Heart right ventricle (tissue), 16 donors: ENCODE data around the gene CDKL4. TPM values are rescaled to one million over a fixed set of nuclear protein-coding genes. Genes with fewer than 3 reads are reported as not detected.
"Not testable (repeated sequence)": the region's sequence is repeated elsewhere in the genome, so short reads cannot be mapped to it uniquely, and the experiment has no call there.

Experiments
- ATAC-seq, 8 donors: fragments of 200-7000 bp; cut with Tn5 transposase; one replicate each; pipeline ENCODE4 v1.9.1; 2020; ENCODE audit warnings: mild to moderate bottlenecking in 8 of 8, moderate library complexity in 8 of 8, moderate number of reproducible peaks in 1 of 8
- DNase-seq, 2 donors: peaks; one replicate each; pipeline ENCODE4 v3.0.0-alpha.2; 2020
- H3K27ac ChIP-seq, 10 donors: fragments of 200-600 bp; sonication (generic) in 2 of 10; one replicate each; pipeline versions ENCODE4 v1.5.0 to v1.8.0; 2020 to 2022; ENCODE audit warnings: mild to moderate bottlenecking in 3 of 10
- H3K27me3 ChIP-seq, 7 donors: fragments of 200-600 bp; one replicate each; pipeline ENCODE4 v1.8.0; 2021 to 2022; ENCODE audit warnings: mild to moderate bottlenecking in 2 of 7
- H3K36me3 ChIP-seq, 9 donors: fragments of 200-600 bp; sonication (generic) in 1 of 9; one replicate each; pipeline versions ENCODE4 v1.5.0 to v1.8.0; 2020 to 2022; ENCODE audit warnings: mild to moderate bottlenecking in 2 of 9
- H3K4me1 ChIP-seq, 9 donors: fragments of 200-600 bp; sonication (generic) in 1 of 9; one replicate each; pipeline versions ENCODE4 v1.5.0 to v1.8.0; 2020 to 2022; ENCODE audit warnings: mild to moderate bottlenecking in 4 of 9
- H3K4me3 ChIP-seq, 10 donors: fragments of 200-600 bp; sonication (generic) in 2 of 10; one replicate each; pipeline versions ENCODE4 v1.5.0 to v1.8.0; 2020 to 2022; ENCODE audit warnings: mild to moderate bottlenecking in 7 of 10, moderate library complexity in 2 of 10
- H3K9me3 ChIP-seq, 11 donors: fragments of 200-600 bp in 10 of 11; sonication (generic) in 2 of 11; one replicate each; pipeline versions ENCODE4 v1.5.0 to v1.8.0; 2013 to 2022; ENCODE audit warnings: mild to moderate bottlenecking in 2 of 11, control low read depth in 1 of 11, moderate library complexity in 1 of 11
- CTCF ChIP-seq, 9 donors: fragments of 200-600 bp; sonication (generic) in 2 of 9; IDR thresholded peaks; one replicate each; pipeline versions ENCODE4 v1.5.0 to v1.8.0; 2021 to 2022; ENCODE audit warnings: antibody characterized with exemption in 9 of 9, mild to moderate bottlenecking in 5 of 9, moderate library complexity in 1 of 9
- WGBS, 2 donors: extraction: QIAGEN DNeasy Blood & Tissue Kit; methylation state at CpG; one replicate each; pipeline ENCODE4 v1.1.7; 2013; ENCODE audit warnings: inconsistent platforms in 1 of 2; 5-methylcytosine and 5-hydroxymethylcytosine counted together
- intact Hi-C, 10 donors: fragments of 100-400 bp; cut with DNase I; formaldehyde crosslinking; loops; one replicate each; pipeline versions ENCODE4 v1.11.1 to v1.14.2; 2022
- polyA plus RNA-seq, 2 donors: library from polyadenylated mRNA; stranded (reverse); fragments of 200-250 nt; gene quantifications; one replicate each; pipeline ENCODE4 v1.2.3, GENCODE V29; 2013
- total RNA-seq, 10 donors: library from RNA; stranded (reverse); fragmentation: NEBNext Ultra II Directional in 3 of 10; extraction: Animal tissue kit (Norgen Biotek cat#: 25700) in 3 of 10; gene quantifications; one replicate each; pipeline versions ENCODE4 v1.2.1 to v1.2.4, GENCODE V29; 2021 to 2023
- donor health status: Arrhythmogenic right ventricular cardiomyopathy.
- donor health status: ischemic (EF 13 %, LVEDD 7.1; RV severe dilation, severe dysfunction).
- donor health status: healthy with polysubstance abuse.
- donor health status: DM: no; HTN: yes; CAD: no.
- donor health status: DM: no; HTN: no; CAD: no.
- donor health status: ischemic (EF 25% LVEDD 6.9; RV normal size, moderate dysfunction).
- donor health status: ischemic (EF 25% LVEDD 5.7; RV mildly dilated, moderate dysfunction).
- donor health status: healthy.
- donor health status: DM: yes; HTN: yes; CAD: no.
- donor health status: Ischemic cardiomyopathy.
- donor health status: ischemic (EF 35%, LVEDD 5.7; RV mildly dilated, moderate dysfunction).
- donor health status: nonischemic (EF 11% LVEDD 7.7; RV severe dilation, severe dysfunction).
- donor health status: DM: yes; HTN: yes; CAD: no.
- donor health status: PGD.
- donor health status: ischemic (EF 29% LVEDD 5.4; RV normal size, mild dysfunction).
- donor health status: nonischemic (EF 23%, LVEDD 6.1; RV moderate dilation, normal function).

CDKL4 gene
- total and polyA plus RNA-seq, 12 donors = 0.24 to 0.87 (median 0.51) TPM; not detected in 3

GRCh38 chr2:39145906-39146421 lies 97.8 kb downstream of the CDKL4 start:
- no peaks in the 10 kb centered on the region for H3K27me3 ChIP-seq
- no peak for TF ChIP-seq CTCF (IDR thresholded peaks at IDR 0.05)
- H3K9me3 ChIP-seq = no peaks in the 10 kb centered on the region
- no peak overlapping the region for H3K27ac ChIP-seq
- peaks cover 0 to 35% (median 11%) of the 10 kb centered on the region in 9 donors for H3K4me1 ChIP-seq
- H3K4me3 ChIP-seq = no peak overlapping the region
- DNase-seq = no peak
- no peak for ATAC-seq
- WGBS, 2 donors = 86 to 88% methylated on average over 3 of the region's 3 CpGs
- no peaks in the 10 kb centered on the region for H3K36me3 ChIP-seq
- intact Hi-C loops = no loop called here

GRCh38 chr2:39144416-39144815 lies 99.4 kb downstream of the CDKL4 start:
- intact Hi-C loops = no loop called here

GRCh38 chr2:39142904-39143605 lies 100.7 kb downstream of the CDKL4 start:
- Histone ChIP-seq H3K4me1 (peaks cover 0 to 53% (median 12%) of the 10 kb centered on the region in 9 donors), H3K4me3 (no peak overlapping the region), H3K27me3 (no peaks in the 10 kb centered on the region), H3K9me3 (no peaks in the 10 kb centered on the region), H3K36me3 (no peaks in the 10 kb centered on the region), H3K27ac (peak overlapping the region in 1 of 10 donors; percentile 26)
- intact Hi-C loops = no loop called here
- TF ChIP-seq CTCF (IDR thresholded peaks at IDR 0.05) = no peak
- DNase-seq = no peak
- 80 to 85% methylated on average over 3 of the region's 3 CpGs for WGBS, 2 donors
- ATAC-seq = no peak

More at GRCh38 chr2:39144416-39144815, 99.4 kb downstream of the CDKL4 start:
- 99 to 100% methylated on average over 5 of the region's 5 CpGs for WGBS, 2 donors
- DNase-seq (no peak), ATAC-seq (no peak)
- Histone ChIP-seq H3K9me3 (no peaks in the 10 kb centered on the region), H3K36me3 (no peaks in the 10 kb centered on the region), H3K4me3 (no peak overlapping the region), H3K4me1 (peaks cover 0 to 51% (median 12%) of the 10 kb centered on the region in 9 donors), H3K27ac (no peak overlapping the region), H3K27me3 (no peaks in the 10 kb centered on the region)
- TF ChIP-seq CTCF (IDR thresholded peaks at IDR 0.05) = no peak

GRCh38 chr2:39141334-39142271 lies 102.2 kb downstream of the CDKL4 start:
- Histone ChIP-seq H3K36me3 (no peaks in the 10 kb centered on the region), H3K4me3 (no peak overlapping the region), H3K27ac (peak overlapping the region in 8 of 10 donors; percentile 9 to 49 (median 30)), H3K4me1 (peaks cover 0 to 53% (median 12%) of the 10 kb centered on the region in 9 donors), H3K9me3 (no peaks in the 10 kb centered on the region), H3K27me3 (no peaks in the 10 kb centered on the region)
- WGBS, 2 donors = 35 to 36% methylated on average over 8 of the region's 8 CpGs
- ATAC-seq = peak in 6 of 8 donors; percentile 71 to 84 (median 78)
- DNase-seq = peak in 1 of 2 donors; percentile 17
- no peak for TF ChIP-seq CTCF (IDR thresholded peaks at IDR 0.05)
- intact Hi-C loops = no loop called here

- intact Hi-C loops = not testable (repeated sequence)
- peak overlapping the region in 6 of 10 donors; percentile 9 to 49 (median 34) for H3K27ac ChIP-seq
Observed at GRCh38 chr2:39140948-39141333, 102.8 kb downstream of the CDKL4 start.

More at GRCh38 chr2:39140948-39141333, 102.8 kb downstream of the CDKL4 start:
- H3K36me3 ChIP-seq, H3K27me3 ChIP-seq, H3K9me3 ChIP-seq, DNase-seq, H3K4me3 ChIP-seq: not testable (repeated sequence)
- peaks cover 0 to 55% (median 12%) of the 10 kb centered on the region in 9 donors for H3K4me1 ChIP-seq
- peak in 1 of 8 donors; percentile 18 for ATAC-seq
- WGBS, 2 donors = 64 to 74% methylated on average over 7 of the region's 7 CpGs
